ENCODE measurements around the gene RBBP9.
"Not testable (repeated sequence)": the region's sequence is repeated elsewhere in the genome, so short reads cannot be mapped to it uniquely, and the experiment has no call there.

The RBBP9 gene

GRCh38 chr20:18496740-18497592, at the start of gene RBBP9:
Gene RBBP9 (minus strand): TSS chr20:18497225. CDS start chr20:18497167, 58 bp downstream.
- in situ Hi-C loops (cut with MboI; ENCODE audit: low sequenced_read_pairs): no loop called here

- in situ Hi-C loops (cut with MboI; ENCODE audit: low sequenced_read_pairs): no loop called here
Observed at GRCh38 chr20:18545566-18545965, 48.5 kb upstream of the RBBP9 start.

GRCh38 chr20:18543932-18544331, 46.9 kb upstream of the RBBP9 start:
- in situ Hi-C loops (cut with MboI; ENCODE audit: low sequenced_read_pairs): no loop called here

- in situ Hi-C loops (cut with MboI; ENCODE audit: low sequenced_read_pairs): no loop called here
Observed at GRCh38 chr20:18543216-18543615, 46.2 kb upstream of the RBBP9 start.

- in situ Hi-C loops (cut with MboI; ENCODE audit: low sequenced_read_pairs): no loop called here
Observed at GRCh38 chr20:18541741-18542140, 44.7 kb upstream of the RBBP9 start.

- in situ Hi-C loops (cut with MboI; ENCODE audit: low sequenced_read_pairs): no loop called here
Observed at GRCh38 chr20:18537651-18538050, 40.6 kb upstream of the RBBP9 start.

GRCh38 chr20:18533978-18534644, 37.1 kb upstream of the RBBP9 start:
- in situ Hi-C loops (cut with MboI; ENCODE audit: low sequenced_read_pairs): no loop called here

- in situ Hi-C loops (cut with MboI; ENCODE audit: low sequenced_read_pairs): no loop called here
Observed at GRCh38 chr20:18533491-18533890, 36.5 kb upstream of the RBBP9 start.

GRCh38 chr20:18532626-18533025, 35.6 kb upstream of the RBBP9 start:
- in situ Hi-C loops (cut with MboI; ENCODE audit: low sequenced_read_pairs): no loop called here

- in situ Hi-C loops (cut with MboI; ENCODE audit: low sequenced_read_pairs): no loop called here
Observed at GRCh38 chr20:18529041-18529440, 32.0 kb upstream of the RBBP9 start.

- in situ Hi-C loops (cut with MboI; ENCODE audit: low sequenced_read_pairs): no loop called here
Observed at GRCh38 chr20:18527836-18528235, 30.8 kb upstream of the RBBP9 start.

GRCh38 chr20:18527339-18527738, 30.3 kb upstream of the RBBP9 start:
- in situ Hi-C loops (cut with MboI; ENCODE audit: low sequenced_read_pairs): no loop called here

- in situ Hi-C loops (cut with MboI; ENCODE audit: low sequenced_read_pairs): not testable (repeated sequence)
Observed at GRCh38 chr20:18526761-18527160, 29.7 kb upstream of the RBBP9 start.

GRCh38 chr20:18524646-18525045, 27.6 kb upstream of the RBBP9 start:
- in situ Hi-C loops (cut with MboI; ENCODE audit: low sequenced_read_pairs): no loop called here

- in situ Hi-C loops (cut with MboI; ENCODE audit: low sequenced_read_pairs): no loop called here
Observed at GRCh38 chr20:18523066-18523465, 26.0 kb upstream of the RBBP9 start.

- in situ Hi-C loops (cut with MboI; ENCODE audit: low sequenced_read_pairs): not testable (repeated sequence)
Observed at GRCh38 chr20:18522066-18522465, 25.0 kb upstream of the RBBP9 start.

- in situ Hi-C loops (cut with MboI; ENCODE audit: low sequenced_read_pairs): no loop called here
Observed at GRCh38 chr20:18515973-18516372, 18.9 kb upstream of the RBBP9 start.

- in situ Hi-C loops (cut with MboI; ENCODE audit: low sequenced_read_pairs): no loop called here
Observed at GRCh38 chr20:18514127-18514526, 17.1 kb upstream of the RBBP9 start.

- in situ Hi-C loops (cut with MboI; ENCODE audit: low sequenced_read_pairs): no loop called here
Observed at GRCh38 chr20:18513208-18513607, 16.2 kb upstream of the RBBP9 start.

GRCh38 chr20:18511571-18511970, 14.5 kb upstream of the RBBP9 start:
- in situ Hi-C loops (cut with MboI; ENCODE audit: low sequenced_read_pairs): no loop called here

- in situ Hi-C loops (cut with MboI; ENCODE audit: low sequenced_read_pairs): no loop called here
Observed at GRCh38 chr20:18507218-18508191, 10.5 kb upstream of the RBBP9 start, which contains the start of gene SEC23B. Gene SEC23B (plus strand): TSS chr20:18507940. CDS start chr20:18510836, 2,896 bp downstream.

All from HL-60/S4 (cell line).